KMS-11 (cell line): ENCODE data around the gene GASK1A.

ENCODE experiments used
- H2AFZ ChIP-seq: fragments of 200-600 bp; sonication (generic); 2 replicates; pipeline ENCODE4 v1.6.1; 2016; ENCODE audit warnings: antibody characterized with exemption, mixed run types, low read depth
- H3K27ac ChIP-seq: fragments of 200-600 bp; sonication (generic); 2 replicates; pipeline ENCODE4 v1.6.1; 2016; ENCODE audit warnings: mild to moderate bottlenecking, mixed run types
- H3K27me3 ChIP-seq: fragments of 200-600 bp; sonication (generic); 2 replicates; pipeline ENCODE4 v1.6.1; 2017; ENCODE audit warnings: mild to moderate bottlenecking, low read depth, mixed run types, moderate library complexity; ENCODE audit not compliant: insufficient read depth
- H3K36me3 ChIP-seq: fragments of 200-600 bp; sonication (generic); 2 replicates; pipeline ENCODE4 v1.6.1; 2017; ENCODE audit warnings: mild to moderate bottlenecking, mixed run types; ENCODE audit not compliant: insufficient read depth
- H3K4me1 ChIP-seq: fragments of 200-600 bp; sonication (generic); 2 replicates; pipeline ENCODE4 v1.6.1; 2016; ENCODE audit warnings: mild to moderate bottlenecking, low read depth, mixed run types; ENCODE audit not compliant: poor library complexity, severe bottlenecking
- H3K4me2 ChIP-seq: fragments of 200-600 bp; sonication (generic); 2 replicates; pipeline ENCODE4 v1.7.0; 2016; ENCODE audit warnings: mild to moderate bottlenecking, mixed run types
- H3K4me3 ChIP-seq: fragments of 200-600 bp; sonication (generic); IDR thresholded peaks from 2 replicates; pipeline ENCODE4 v1.6.1; 2017; ENCODE audit warnings: low read depth, low read length, mixed read lengths; ENCODE audit not compliant: insufficient read depth
- H3K79me2 ChIP-seq: fragments of 200-600 bp; sonication (generic); 2 replicates; pipeline ENCODE4 v1.6.1; 2016; ENCODE audit warnings: low read depth, mixed run types; ENCODE audit not compliant: insufficient read depth
- H3K9ac ChIP-seq: fragments of 200-600 bp; sonication (generic); 2 replicates; pipeline ENCODE4 v1.6.1; 2016; ENCODE audit warnings: mild to moderate bottlenecking, mixed run types
- H4K20me1 ChIP-seq: fragments of 200-600 bp; sonication (generic); 2 replicates; pipeline ENCODE4 v1.6.1; 2016; ENCODE audit warnings: mild to moderate bottlenecking, mixed run types; ENCODE audit not compliant: insufficient read depth
- TF ChIP-seq, protein P1 (sequence below): fragments of 200-600 bp; sonication (generic); conservative IDR thresholded peaks from 2 replicates; pipeline ENCODE4 v1.6.1; 2017; ENCODE audit warnings: low read depth, mild to moderate bottlenecking, antibody characterized with exemption, low read length, moderate library complexity, mixed read lengths

GASK1A gene

DNA sequence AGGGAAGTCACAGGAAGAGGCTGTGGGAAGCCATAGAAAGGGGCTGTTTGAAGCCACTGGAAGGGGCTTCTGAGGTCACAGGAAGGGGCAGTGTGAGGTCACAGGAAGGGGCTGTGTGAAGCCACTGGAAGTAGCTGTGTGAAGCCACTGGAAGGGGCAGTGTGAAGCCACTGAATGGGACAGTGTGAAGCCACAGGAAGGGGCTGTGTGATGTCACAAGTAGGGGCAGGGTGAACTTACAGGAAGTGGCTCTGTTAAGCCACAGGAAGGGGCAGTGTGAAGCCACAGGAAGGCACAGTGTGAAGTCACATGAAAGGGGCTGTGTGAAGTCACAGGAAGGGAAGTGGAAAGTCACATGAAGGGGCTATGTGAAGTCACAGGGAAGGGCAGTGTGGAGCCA is 33.1 kb downstream of the GASK1A start:
- H3K27ac ChIP-seq = no peak overlapping the region

DNA sequence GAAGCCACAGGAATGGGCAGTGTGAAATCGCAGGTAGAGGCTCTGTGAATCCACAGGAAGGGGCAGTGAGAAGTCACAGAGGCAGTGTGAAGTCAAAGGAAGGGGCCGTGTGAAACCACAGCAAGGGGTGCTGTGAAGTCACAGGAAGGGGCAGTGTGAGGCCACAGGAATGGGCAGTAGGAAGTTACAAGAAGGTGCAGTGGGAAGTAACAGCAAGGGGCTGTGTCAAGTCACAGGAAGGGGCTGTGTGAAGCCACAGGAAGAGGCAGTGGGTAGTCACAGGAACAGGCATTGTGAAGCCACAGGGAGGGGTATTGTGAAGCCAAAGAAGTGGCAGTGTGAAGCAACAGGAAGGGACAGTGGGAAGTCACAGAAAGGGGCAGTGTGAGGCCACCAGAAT is 34.1 kb downstream of the GASK1A start:
- H4K20me1 ChIP-seq = no peaks in the 10 kb centered on the region
- H3K4me2 ChIP-seq = no peak overlapping the region
- H2AFZ ChIP-seq = no peak overlapping the region
- H3K36me3 ChIP-seq = no peaks in the 10 kb centered on the region
- no peaks in the 10 kb centered on the region for H3K27me3 ChIP-seq
- H3K4me1 ChIP-seq = no peaks in the 10 kb centered on the region
- H3K9ac ChIP-seq = no peak overlapping the region
- H3K27ac ChIP-seq = no peak overlapping the region
- H3K79me2 ChIP-seq = no peaks in the 10 kb centered on the region
- no peak overlapping the region for H3K4me3 ChIP-seq
- TF ChIP-seq, protein P1, sequence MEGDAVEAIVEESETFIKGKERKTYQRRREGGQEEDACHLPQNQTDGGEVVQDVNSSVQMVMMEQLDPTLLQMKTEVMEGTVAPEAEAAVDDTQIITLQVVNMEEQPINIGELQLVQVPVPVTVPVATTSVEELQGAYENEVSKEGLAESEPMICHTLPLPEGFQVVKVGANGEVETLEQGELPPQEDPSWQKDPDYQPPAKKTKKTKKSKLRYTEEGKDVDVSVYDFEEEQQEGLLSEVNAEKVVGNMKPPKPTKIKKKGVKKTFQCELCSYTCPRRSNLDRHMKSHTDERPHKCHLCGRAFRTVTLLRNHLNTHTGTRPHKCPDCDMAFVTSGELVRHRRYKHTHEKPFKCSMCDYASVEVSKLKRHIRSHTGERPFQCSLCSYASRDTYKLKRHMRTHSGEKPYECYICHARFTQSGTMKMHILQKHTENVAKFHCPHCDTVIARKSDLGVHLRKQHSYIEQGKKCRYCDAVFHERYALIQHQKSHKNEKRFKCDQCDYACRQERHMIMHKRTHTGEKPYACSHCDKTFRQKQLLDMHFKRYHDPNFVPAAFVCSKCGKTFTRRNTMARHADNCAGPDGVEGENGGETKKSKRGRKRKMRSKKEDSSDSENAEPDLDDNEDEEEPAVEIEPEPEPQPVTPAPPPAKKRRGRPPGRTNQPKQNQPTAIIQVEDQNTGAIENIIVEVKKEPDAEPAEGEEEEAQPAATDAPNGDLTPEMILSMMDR = no peak

More for the DNA sequence above, 33.1 kb downstream of the GASK1A start:
- Histone ChIP-seq H3K4me1 (no peaks in the 10 kb centered on the region), H3K4me2 (no peak overlapping the region), H4K20me1 (no peaks in the 10 kb centered on the region), H3K27me3 (no peaks in the 10 kb centered on the region), H3K4me3 (no peak overlapping the region), H2AFZ (no peak overlapping the region), H3K9ac (no peak overlapping the region), H3K79me2 (no peaks in the 10 kb centered on the region), H3K36me3 (no peaks in the 10 kb centered on the region)
- TF ChIP-seq, protein P1 = no peak

DNA sequence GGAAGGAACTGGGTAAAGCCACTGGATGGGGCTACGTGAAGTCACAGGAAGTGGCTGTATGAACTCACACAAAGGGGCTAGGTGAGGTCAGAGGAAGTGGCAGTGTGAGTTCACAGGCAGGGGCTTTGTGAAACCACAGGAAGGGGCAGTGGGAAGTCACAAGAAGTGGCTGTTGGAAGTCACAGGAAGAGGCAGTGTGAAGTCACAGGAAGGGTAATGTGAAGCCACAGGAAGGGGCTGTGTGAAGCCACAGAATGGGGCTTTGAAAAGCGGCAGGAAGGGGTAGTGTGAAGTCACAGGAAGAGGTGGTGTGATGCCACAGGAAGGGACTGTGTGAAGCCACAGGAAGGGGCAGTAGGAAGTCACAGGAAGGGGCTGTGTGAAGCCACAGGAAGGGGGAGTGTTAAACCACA is 34.6 kb downstream of the GASK1A start:
- Histone ChIP-seq H3K79me2 (no peaks in the 10 kb centered on the region), H4K20me1 (no peaks in the 10 kb centered on the region), H2AFZ (no peak overlapping the region), H3K4me3 (no peak overlapping the region), H3K36me3 (no peaks in the 10 kb centered on the region), H3K27me3 (no peaks in the 10 kb centered on the region), H3K4me1 (no peaks in the 10 kb centered on the region), H3K4me2 (no peak overlapping the region), H3K9ac (no peak overlapping the region), H3K27ac (no peak overlapping the region)
- TF ChIP-seq, protein P1 = no peak

DNA sequence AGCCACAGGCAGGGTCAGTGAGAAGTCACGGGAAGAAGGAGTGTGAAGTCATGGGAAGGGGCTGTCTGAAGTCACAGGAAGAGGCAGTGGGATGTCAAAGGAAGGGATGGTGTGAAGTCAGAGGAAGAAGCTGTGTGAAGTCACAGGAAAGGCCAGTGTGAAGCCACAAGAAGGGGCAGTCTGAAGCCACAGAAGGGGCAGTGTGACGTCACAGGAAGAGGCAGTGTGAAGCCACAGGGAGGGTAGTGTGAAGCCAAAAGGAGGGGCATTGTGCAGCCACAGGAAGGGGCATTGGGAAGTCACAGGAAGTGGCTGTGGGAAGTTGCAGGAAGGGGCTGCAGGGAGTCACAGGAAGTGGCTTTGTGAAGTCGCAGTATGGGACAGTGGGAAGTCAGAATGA is 35.1 kb downstream of the GASK1A start:
- H3K27me3 ChIP-seq = no peaks in the 10 kb centered on the region
- H3K79me2 ChIP-seq = no peaks in the 10 kb centered on the region
- H3K36me3 ChIP-seq = no peaks in the 10 kb centered on the region
- no peak overlapping the region for H3K4me3 ChIP-seq
- H3K27ac ChIP-seq = no peak overlapping the region
- no peak overlapping the region for H3K4me2 ChIP-seq
- H3K4me1 ChIP-seq = no peaks in the 10 kb centered on the region
- TF ChIP-seq, protein P1 = no peak
- H4K20me1 ChIP-seq = no peaks in the 10 kb centered on the region
- no peak overlapping the region for H3K9ac ChIP-seq
- H2AFZ ChIP-seq = no peak overlapping the region
